Spinal cord (tissue), 10 donors: ENCODE results near the gene TPRKB. TPM values are rescaled to one million over a fixed set of nuclear protein-coding genes. Genes with fewer than 3 reads are reported as not detected.
"Not testable (repeated sequence)": the region's sequence is repeated elsewhere in the genome, so short reads cannot be mapped to it uniquely, and the experiment has no call there.

Experiments
- DNase-seq, 6 donors: peaks; one replicate each; pipeline versions ENCODE4 v3.0.0 to v3.0.0-alpha.2; 2013 to 2015; ENCODE audit warnings: low spot score in 6 of 6, low read depth in 4 of 6
- H3K27ac ChIP-seq: one replicate; pipeline ENCODE4 v1.5.1; 2013; ENCODE audit warnings: low read depth, low read length, control low read depth
- H3K27me3 ChIP-seq: one replicate; pipeline ENCODE4 v1.6.1; 2013; ENCODE audit warnings: low read length; ENCODE audit not compliant: control insufficient read depth, insufficient read depth
- H3K36me3 ChIP-seq: one replicate; pipeline ENCODE4 v1.6.1; 2013; ENCODE audit warnings: low read length; ENCODE audit not compliant: control insufficient read depth, insufficient read depth
- H3K4me1 ChIP-seq: one replicate; pipeline ENCODE4 v1.6.1; 2013; ENCODE audit warnings: low read length; ENCODE audit not compliant: control insufficient read depth, insufficient read depth
- H3K4me3 ChIP-seq: one replicate; pipeline ENCODE4 v1.5.1; 2013; ENCODE audit warnings: low read depth, low read length, control low read depth
- H3K9me3 ChIP-seq: one replicate; pipeline ENCODE4 v1.6.1; 2013; ENCODE audit warnings: low read length; ENCODE audit not compliant: control insufficient read depth, insufficient read depth
- WGBS: methylation state at CpG from one replicate; pipeline ENCODE4 v1.1.5; 2013; ENCODE audit warnings: missing lambda C conversion rate; ENCODE audit not compliant: insufficient coverage; 5-methylcytosine and 5-hydroxymethylcytosine counted together
- polyA plus RNA-seq, 2 donors: library from polyadenylated mRNA; unstranded; fragments of 120-200 nt; gene quantifications; one replicate each; pipeline ENCODE4 v1.2.1, GENCODE V29; 2013; ENCODE audit not compliant: insufficient read length in 2 of 2
- total RNA-seq, 2 donors: library from RNA; depleted of rRNA in 1 of 2; stranded (reverse); fragments of 120-200 nt in 1 of 2; fragments of >200 nt in 1 of 2; gene quantifications; one replicate each; pipeline versions ENCODE4 v1.2.3 to v1.2.4, GENCODE V29; 2013 to 2014
- donor health status: healthy.

Gene TPRKB
- total and polyA plus RNA-seq, 4 donors, result 31.3 to 55.7 (median 45.2) TPM

- H3K27ac ChIP-seq, result no peak overlapping the region
- peaks cover 10% of the 10 kb centered on the region for H3K36me3 ChIP-seq
- 84% methylated on average over 5 of the region's 5 CpGs for WGBS
- H3K27me3 ChIP-seq, result no peaks in the 10 kb centered on the region
- H3K4me3 ChIP-seq, result no peak overlapping the region
- peaks cover 3% of the 10 kb centered on the region for H3K4me1 ChIP-seq
- DNase-seq, result no peak
- H3K9me3 ChIP-seq, result no peaks in the 10 kb centered on the region
These were observed 33.5 kb downstream of the TPRKB start for GRCh38 chr2:73703675-73704074.

DNA sequence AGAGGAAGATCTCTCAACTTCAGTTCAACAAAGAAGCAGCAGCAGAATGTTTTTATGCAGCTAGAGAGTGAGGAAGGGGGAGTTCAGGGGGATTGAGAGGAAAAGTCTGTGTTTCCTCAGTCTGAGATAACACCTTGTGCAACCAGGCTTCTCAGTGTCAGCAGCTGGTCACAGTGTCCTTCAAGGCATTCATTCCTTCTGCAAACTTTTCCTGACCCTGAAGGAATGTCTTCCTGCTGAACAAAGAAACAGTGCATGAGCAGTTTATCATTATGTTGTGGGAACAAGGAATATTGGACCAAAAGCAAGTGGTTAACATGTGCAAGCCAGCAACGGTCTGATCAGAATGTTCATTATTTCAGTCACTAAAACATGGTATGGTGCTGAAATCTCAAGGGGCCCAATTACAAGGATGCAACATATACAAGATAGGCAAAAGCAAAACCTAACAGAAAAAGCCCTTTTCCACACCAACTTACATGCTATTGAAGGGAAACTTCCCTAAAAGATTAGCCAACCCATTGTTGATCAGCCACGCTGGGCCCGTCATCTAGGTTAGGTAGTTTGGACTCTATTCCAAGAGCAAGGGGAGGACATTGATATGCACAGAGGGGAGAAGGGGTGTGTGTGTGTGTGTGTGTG, 34.2 kb downstream of the TPRKB start:
- H3K4me3 ChIP-seq, H3K4me1 ChIP-seq, H3K36me3 ChIP-seq, H3K9me3 ChIP-seq, H3K27me3 ChIP-seq, H3K27ac ChIP-seq, DNase-seq: not testable (repeated sequence)
- no CpG with 5 or more reads among the region's 3 CpGs for WGBS

- Histone ChIP-seq H3K27ac (no peak overlapping the region), H3K27me3 (no peaks in the 10 kb centered on the region), H3K4me3 (no peak overlapping the region), H3K4me1 (peaks cover 3% of the 10 kb centered on the region), H3K36me3 (no peaks in the 10 kb centered on the region), H3K9me3 (no peaks in the 10 kb centered on the region)
- 74% methylated on average over 8 of the region's 8 CpGs for WGBS
- no peak for DNase-seq
These were observed 35.0 kb downstream of the TPRKB start for GRCh38 chr2:73701968-73702665.

DNA sequence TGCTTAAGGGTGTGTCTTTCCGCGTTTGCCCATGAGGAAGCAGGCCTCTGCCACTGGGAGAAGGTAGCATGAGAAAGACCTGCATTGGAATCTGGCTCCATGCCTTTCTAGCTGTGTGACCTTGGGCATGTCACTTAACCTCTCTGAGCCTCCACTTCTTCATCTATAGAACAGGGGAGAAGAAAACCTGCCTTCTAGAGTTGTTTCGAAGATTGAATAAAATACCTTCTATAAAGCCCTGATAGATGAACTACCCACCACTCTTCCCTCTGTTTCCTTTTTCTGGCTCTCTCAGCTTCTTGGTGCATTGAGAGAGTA, 35.7 kb downstream of the TPRKB start:
- no CpG with 5 or more reads among the region's 3 CpGs for WGBS
- not testable (repeated sequence) for DNase-seq, H3K4me1 ChIP-seq, H3K9me3 ChIP-seq, H3K27ac ChIP-seq, H3K4me3 ChIP-seq, H3K36me3 ChIP-seq, H3K27me3 ChIP-seq

GRCh38 chr2:73700661-73701447, 36.3 kb downstream of the TPRKB start:
- H3K27ac ChIP-seq, result no peak overlapping the region
- 84% methylated on average over 21 of the region's 23 CpGs for WGBS

GRCh38 chr2:73700131-73700611, 37.0 kb downstream of the TPRKB start:
- no peaks in the 10 kb centered on the region for H3K36me3 ChIP-seq
- no peak overlapping the region for H3K27ac ChIP-seq
- DNase-seq, result peak in 2 of 6 donors; percentile 13 to 47
- H3K4me1 ChIP-seq, result peaks cover 3% of the 10 kb centered on the region
- H3K4me3 ChIP-seq, result no peak overlapping the region
- no peaks in the 10 kb centered on the region for H3K9me3 ChIP-seq
- H3K27me3 ChIP-seq, result no peaks in the 10 kb centered on the region
- 60% methylated on average over 5 of the region's 5 CpGs for WGBS

More at GRCh38 chr2:73700661-73701447, 36.3 kb downstream of the TPRKB start:
- H3K4me3 ChIP-seq, result no peak overlapping the region
- no peak for DNase-seq
- no peaks in the 10 kb centered on the region for H3K9me3 ChIP-seq
- no peaks in the 10 kb centered on the region for H3K36me3 ChIP-seq
- peaks cover 3% of the 10 kb centered on the region for H3K4me1 ChIP-seq
- no peaks in the 10 kb centered on the region for H3K27me3 ChIP-seq

GRCh38 chr2:73699437-73699836, 37.7 kb downstream of the TPRKB start:
- DNase-seq, result no peak
- Histone ChIP-seq H3K27me3 (no peaks in the 10 kb centered on the region), H3K36me3 (no peaks in the 10 kb centered on the region), H3K4me3 (no peak overlapping the region), H3K27ac (no peak overlapping the region), H3K9me3 (no peaks in the 10 kb centered on the region), H3K4me1 (peaks cover 3% of the 10 kb centered on the region)
- WGBS, result no CpG with 5 or more reads among the region's 3 CpGs

DNA sequence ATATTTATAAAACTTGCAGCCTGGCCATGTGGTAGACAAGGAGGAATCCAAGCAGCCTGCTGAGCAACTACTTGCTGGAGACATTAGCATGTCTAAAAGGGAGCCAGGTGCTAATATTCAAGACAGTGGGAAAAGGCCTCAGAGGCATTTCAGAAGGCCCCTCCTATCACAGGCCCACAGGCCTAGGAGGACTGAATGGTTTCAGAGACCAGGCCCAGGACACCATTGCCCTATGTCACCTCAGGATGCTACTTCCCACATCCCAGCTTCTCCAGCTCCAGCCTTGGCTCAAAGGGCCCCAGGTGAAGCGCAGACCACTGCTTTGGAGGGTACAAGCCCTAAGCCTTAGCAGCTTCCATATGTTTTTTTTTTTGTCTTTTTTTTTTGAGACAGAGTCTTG, 39.0 kb downstream of the TPRKB start:
- H3K9me3 ChIP-seq, result no peaks in the 10 kb centered on the region
- H3K27ac ChIP-seq, result no peak overlapping the region
- peaks cover 3% of the 10 kb centered on the region for H3K4me1 ChIP-seq
- no peaks in the 10 kb centered on the region for H3K36me3 ChIP-seq
- H3K27me3 ChIP-seq, result no peaks in the 10 kb centered on the region
- H3K4me3 ChIP-seq, result no peak overlapping the region
- WGBS, result 50% methylated on average over 1 of the region's 1 CpG
- DNase-seq, result no peak

DNA sequence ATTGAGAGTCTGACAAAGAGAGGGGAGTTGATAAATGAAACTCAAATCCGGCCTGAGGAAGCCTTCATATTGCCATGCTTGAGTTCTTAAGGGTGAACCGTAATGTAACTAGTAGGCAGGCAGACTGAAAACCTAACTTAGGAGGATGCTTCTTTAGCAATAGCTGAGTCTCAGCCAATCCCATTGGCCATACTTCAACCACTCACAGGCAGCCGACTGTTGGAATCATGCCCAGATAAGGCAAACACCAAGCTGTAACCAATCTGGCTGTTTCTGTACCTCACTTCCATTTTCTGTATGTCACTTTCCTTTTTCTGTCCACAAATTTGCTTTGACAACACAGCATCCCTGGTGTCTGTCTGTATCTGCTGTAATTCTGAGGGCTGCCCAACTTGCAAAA, 39.5 kb downstream of the TPRKB start:
- H3K4me3 ChIP-seq, result no peak overlapping the region
- WGBS, result 64% methylated on average over 2 of the region's 3 CpGs
- H3K4me1 ChIP-seq, result peaks cover 3% of the 10 kb centered on the region
- H3K27me3 ChIP-seq, result no peaks in the 10 kb centered on the region
- no peaks in the 10 kb centered on the region for H3K9me3 ChIP-seq
- H3K27ac ChIP-seq, result no peak overlapping the region
- no peaks in the 10 kb centered on the region for H3K36me3 ChIP-seq
- peak in 1 of 6 donors; percentile 45 for DNase-seq
